ENCODE data around the gene RSRP1.

DNA sequence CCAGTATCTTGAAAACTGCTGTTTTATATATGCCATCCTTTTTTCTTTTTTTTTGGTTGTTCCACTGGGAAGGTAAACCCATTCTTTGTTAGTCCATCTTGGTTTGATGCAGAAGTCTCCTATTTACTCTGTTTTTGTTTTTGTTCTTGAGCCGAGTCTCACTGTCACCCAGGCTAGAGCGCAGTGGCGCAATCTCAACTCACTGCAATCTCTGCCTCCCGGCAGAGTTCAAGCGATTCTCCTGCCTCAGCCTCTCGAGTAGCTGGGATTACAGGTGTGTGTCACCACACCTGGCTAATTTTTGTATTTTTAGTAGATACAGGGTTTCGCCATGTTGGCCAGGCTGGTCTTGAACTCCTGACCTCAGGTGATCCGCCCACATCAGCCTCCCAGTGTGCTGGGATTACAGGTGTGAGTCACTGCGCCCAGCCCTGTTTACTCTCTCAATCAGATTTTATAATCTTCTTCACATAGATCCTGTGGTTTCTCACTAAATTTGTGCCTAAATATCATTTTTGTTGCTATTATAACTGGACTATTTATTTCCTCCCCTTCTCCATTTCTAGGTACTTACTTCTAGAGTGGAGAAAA lies 27.5 kb downstream of the RSRP1 start:
- TF ChIP-seq, protein P1, sequence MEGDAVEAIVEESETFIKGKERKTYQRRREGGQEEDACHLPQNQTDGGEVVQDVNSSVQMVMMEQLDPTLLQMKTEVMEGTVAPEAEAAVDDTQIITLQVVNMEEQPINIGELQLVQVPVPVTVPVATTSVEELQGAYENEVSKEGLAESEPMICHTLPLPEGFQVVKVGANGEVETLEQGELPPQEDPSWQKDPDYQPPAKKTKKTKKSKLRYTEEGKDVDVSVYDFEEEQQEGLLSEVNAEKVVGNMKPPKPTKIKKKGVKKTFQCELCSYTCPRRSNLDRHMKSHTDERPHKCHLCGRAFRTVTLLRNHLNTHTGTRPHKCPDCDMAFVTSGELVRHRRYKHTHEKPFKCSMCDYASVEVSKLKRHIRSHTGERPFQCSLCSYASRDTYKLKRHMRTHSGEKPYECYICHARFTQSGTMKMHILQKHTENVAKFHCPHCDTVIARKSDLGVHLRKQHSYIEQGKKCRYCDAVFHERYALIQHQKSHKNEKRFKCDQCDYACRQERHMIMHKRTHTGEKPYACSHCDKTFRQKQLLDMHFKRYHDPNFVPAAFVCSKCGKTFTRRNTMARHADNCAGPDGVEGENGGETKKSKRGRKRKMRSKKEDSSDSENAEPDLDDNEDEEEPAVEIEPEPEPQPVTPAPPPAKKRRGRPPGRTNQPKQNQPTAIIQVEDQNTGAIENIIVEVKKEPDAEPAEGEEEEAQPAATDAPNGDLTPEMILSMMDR (IDR thresholded peaks at IDR 0.05) = no peak
- TF ChIP-seq, protein P2, sequence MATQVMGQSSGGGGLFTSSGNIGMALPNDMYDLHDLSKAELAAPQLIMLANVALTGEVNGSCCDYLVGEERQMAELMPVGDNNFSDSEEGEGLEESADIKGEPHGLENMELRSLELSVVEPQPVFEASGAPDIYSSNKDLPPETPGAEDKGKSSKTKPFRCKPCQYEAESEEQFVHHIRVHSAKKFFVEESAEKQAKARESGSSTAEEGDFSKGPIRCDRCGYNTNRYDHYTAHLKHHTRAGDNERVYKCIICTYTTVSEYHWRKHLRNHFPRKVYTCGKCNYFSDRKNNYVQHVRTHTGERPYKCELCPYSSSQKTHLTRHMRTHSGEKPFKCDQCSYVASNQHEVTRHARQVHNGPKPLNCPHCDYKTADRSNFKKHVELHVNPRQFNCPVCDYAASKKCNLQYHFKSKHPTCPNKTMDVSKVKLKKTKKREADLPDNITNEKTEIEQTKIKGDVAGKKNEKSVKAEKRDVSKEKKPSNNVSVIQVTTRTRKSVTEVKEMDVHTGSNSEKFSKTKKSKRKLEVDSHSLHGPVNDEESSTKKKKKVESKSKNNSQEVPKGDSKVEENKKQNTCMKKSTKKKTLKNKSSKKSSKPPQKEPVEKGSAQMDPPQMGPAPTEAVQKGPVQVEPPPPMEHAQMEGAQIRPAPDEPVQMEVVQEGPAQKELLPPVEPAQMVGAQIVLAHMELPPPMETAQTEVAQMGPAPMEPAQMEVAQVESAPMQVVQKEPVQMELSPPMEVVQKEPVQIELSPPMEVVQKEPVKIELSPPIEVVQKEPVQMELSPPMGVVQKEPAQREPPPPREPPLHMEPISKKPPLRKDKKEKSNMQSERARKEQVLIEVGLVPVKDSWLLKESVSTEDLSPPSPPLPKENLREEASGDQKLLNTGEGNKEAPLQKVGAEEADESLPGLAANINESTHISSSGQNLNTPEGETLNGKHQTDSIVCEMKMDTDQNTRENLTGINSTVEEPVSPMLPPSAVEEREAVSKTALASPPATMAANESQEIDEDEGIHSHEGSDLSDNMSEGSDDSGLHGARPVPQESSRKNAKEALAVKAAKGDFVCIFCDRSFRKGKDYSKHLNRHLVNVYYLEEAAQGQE (IDR thresholded peaks at IDR 0.05) = no peak
- TF ChIP-seq POLR2A (IDR thresholded peaks at IDR 0.05; ENCODE audit: low read length) (no peak), RNF2 (IDR thresholded peaks at IDR 0.05; ENCODE audit: borderline replicate concordance, low read depth) (no peak), RAD21 (conservative IDR thresholded peaks at IDR 0.05 in 1 of 2, IDR thresholded peaks at IDR 0.05 in 1 of 2) (no peak), RCOR1 (IDR thresholded peaks at IDR 0.05; ENCODE audit: low read depth, low read length) (no peak), POLR2AphosphoS2 (conservative IDR thresholded peaks at IDR 0.05; ENCODE audit: low read length) (no peak)
